ENCODE data around the gene TBCE. TPM values are rescaled to one million over a fixed set of nuclear protein-coding genes. Genes with fewer than 3 reads are reported as not detected.
A peak's percentile ranks its signal among the peaks of the same experiment; 100 is the strongest.

The TBCE gene
- total and polyA plus RNA-seq, 2 donors (not counting 1 experiment from before 2014, with no cell fraction given): 31.4 to 46.9 TPM

DNA sequence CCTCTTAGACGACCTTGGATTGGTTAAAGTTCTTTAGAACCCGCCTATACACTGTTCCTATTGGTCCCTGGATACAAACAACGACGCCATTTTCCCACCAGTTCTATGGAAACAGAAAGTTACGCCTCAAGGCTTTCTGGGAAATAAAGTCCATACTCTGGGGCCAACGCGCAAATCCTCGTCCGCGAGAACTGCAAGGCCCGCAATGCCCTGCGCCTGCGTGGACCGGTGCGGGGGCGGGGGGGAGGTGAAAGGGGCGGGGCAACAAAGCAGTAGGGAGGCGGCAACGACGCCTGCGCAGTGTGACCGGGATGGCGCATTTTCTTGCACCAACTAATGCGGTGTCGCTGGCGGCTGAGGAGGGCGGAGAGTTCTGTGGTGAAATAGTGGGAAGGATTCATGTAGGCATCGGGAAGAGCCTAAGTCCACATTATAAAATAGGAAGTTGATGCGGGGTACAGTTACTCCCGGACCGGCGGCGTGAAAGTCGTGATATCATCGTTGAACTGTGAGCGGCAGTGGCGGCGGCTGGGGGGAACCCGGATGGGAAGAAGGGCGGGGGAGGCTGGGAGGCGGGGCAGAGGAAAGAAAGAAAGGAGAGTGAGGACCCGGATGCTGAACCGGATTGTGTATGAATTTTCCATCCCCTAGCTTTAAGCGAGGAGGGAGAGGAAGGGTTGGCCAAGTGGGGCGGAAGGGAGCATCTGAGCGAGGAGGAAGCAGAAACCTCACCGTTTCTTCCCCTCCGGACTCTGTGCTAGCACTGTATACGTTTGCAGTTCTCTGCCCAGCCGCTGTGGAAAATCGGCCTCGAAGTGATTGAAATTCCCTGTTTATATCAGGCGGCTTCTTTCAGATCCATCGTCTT, 38.7 kb upstream of the TBCE start, which contains the start of gene GGPS1:
Gene GGPS1 (plus strand): TSS at position 300 of the 868 bp plus-strand sequence. CDS start 6,695 bp downstream, outside the sequence.
- Histone ChIP-seq H3K4me2 (ENCODE audit: extremely low read depth, insufficient read depth, low read length) (peak within 1 kb of the TSS; percentile 88), H3K79me2 (ENCODE audit: control insufficient read depth, insufficient read depth, low read length) (peaks cover 85% of the 10 kb centered on the region), H3K27ac (ENCODE audit: insufficient read depth, low read length) (peak within 1 kb of the TSS; percentile 93), H3K9ac (ENCODE audit: insufficient read depth, low read length) (peak within 1 kb of the TSS; percentile 92), H2AFZ (ENCODE audit: low read length) (peak within 1 kb of the TSS; percentile 96), H3K4me1 (ENCODE audit: control insufficient read depth, extremely low read depth, insufficient read depth, low read length) (peaks cover 3% of the 10 kb centered on the region), H3K27me3 (ENCODE audit: control insufficient read depth, insufficient read depth, low read length) (no peaks in the 10 kb centered on the region), H4K20me1 (ENCODE audit: control insufficient read depth, extremely low read depth, insufficient read depth, low read length) (no peaks in the 10 kb centered on the region), H3K9me3 (ENCODE audit: control insufficient read depth, insufficient read depth, low read depth, low read length) (no peaks in the 10 kb centered on the region), H3K36me3 (ENCODE audit: control insufficient read depth, insufficient read depth, low read length) (no peaks in the 10 kb centered on the region), H3K4me3 (replicated peaks in 1 of 4; ENCODE audit: control extremely low read depth in 1 of 4, insufficient read depth in 1 of 4, low read depth in 3 of 4, low read length in 4 of 4) (peak within 1 kb of the TSS; percentile 88 to 94 (median 89))
- TF ChIP-seq EZH2 (IDR thresholded peaks at IDR 0.05; ENCODE audit: low read length, missing control alignments): no peak
- TF ChIP-seq, protein P1, sequence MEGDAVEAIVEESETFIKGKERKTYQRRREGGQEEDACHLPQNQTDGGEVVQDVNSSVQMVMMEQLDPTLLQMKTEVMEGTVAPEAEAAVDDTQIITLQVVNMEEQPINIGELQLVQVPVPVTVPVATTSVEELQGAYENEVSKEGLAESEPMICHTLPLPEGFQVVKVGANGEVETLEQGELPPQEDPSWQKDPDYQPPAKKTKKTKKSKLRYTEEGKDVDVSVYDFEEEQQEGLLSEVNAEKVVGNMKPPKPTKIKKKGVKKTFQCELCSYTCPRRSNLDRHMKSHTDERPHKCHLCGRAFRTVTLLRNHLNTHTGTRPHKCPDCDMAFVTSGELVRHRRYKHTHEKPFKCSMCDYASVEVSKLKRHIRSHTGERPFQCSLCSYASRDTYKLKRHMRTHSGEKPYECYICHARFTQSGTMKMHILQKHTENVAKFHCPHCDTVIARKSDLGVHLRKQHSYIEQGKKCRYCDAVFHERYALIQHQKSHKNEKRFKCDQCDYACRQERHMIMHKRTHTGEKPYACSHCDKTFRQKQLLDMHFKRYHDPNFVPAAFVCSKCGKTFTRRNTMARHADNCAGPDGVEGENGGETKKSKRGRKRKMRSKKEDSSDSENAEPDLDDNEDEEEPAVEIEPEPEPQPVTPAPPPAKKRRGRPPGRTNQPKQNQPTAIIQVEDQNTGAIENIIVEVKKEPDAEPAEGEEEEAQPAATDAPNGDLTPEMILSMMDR (conservative IDR thresholded peaks at IDR 0.05 in 1 of 2, IDR thresholded peaks at IDR 0.05 in 1 of 2; ENCODE audit: low read depth in 1 of 2, low read length in 2 of 2): no peak
- DNase-seq (ENCODE audit: low read depth in 2 of 2): peak; percentile 99 to 100

DNA sequence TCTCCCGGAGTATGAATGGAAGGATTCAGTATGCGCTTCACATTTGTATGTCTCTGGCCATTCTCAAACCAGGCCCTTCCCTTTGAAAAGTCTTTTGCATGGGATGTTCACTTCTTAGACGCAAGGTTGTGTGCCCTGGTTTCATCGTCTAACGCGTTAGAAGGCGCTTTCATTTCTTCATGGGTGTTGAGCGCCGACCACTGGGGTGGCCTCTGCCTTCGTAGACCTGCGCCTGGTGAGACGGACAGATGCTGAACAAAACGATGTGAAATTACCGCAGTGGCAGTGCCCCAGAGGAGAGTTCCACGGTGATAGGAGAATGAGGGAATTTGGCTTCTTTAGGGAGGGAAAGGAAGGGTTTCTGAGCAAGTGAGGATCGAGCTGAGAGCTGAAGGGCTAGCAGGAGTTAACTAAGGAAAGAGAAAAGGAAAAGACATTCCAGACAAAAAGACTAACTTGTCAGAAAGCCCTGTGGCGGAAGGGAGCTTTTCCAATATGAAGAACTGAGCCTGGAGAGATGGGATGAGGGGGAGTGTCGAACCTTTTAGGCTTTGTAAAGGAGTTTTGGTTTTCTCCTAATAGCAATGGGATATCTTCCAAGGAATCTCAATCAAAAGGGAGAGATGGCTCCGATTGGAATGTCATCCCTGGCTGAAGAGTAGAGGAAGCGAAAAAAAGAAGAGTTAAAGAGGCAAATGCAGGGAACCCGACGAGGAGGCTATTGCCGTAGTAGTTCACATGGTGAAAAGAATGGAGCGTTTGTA, 37.9 kb upstream of the TBCE start:
- Histone ChIP-seq H3K4me1 (ENCODE audit: control insufficient read depth, extremely low read depth, insufficient read depth, low read length) (peaks cover 3% of the 10 kb centered on the region), H3K79me2 (ENCODE audit: control insufficient read depth, insufficient read depth, low read length) (peaks cover 84% of the 10 kb centered on the region), H3K4me3 (replicated peaks in 1 of 4; ENCODE audit: control extremely low read depth in 1 of 4, insufficient read depth in 1 of 4, low read depth in 3 of 4, low read length in 4 of 4) (peak overlapping the region; percentile 64 to 94 (median 89)), H3K27ac (ENCODE audit: insufficient read depth, low read length) (peak overlapping the region; percentile 93), H3K27me3 (ENCODE audit: control insufficient read depth, insufficient read depth, low read length) (no peaks in the 10 kb centered on the region), H4K20me1 (ENCODE audit: control insufficient read depth, extremely low read depth, insufficient read depth, low read length) (no peaks in the 10 kb centered on the region), H3K36me3 (ENCODE audit: control insufficient read depth, insufficient read depth, low read length) (no peaks in the 10 kb centered on the region), H3K9me3 (ENCODE audit: control insufficient read depth, insufficient read depth, low read depth, low read length) (no peaks in the 10 kb centered on the region), H3K9ac (ENCODE audit: insufficient read depth, low read length) (peak overlapping the region; percentile 89), H2AFZ (ENCODE audit: low read length) (peak overlapping the region; percentile 92), H3K4me2 (ENCODE audit: extremely low read depth, insufficient read depth, low read length) (peak overlapping the region; percentile 88)
- TF ChIP-seq EZH2 (IDR thresholded peaks at IDR 0.05; ENCODE audit: low read length, missing control alignments): no peak
- TF ChIP-seq, protein P1 (conservative IDR thresholded peaks at IDR 0.05 in 1 of 2, IDR thresholded peaks at IDR 0.05 in 1 of 2; ENCODE audit: low read depth in 1 of 2, low read length in 2 of 2): no peak
- DNase-seq (ENCODE audit: low read depth in 2 of 2): peak in 1 of 2 donors; percentile 49

GRCh38 chr1:235330918-235331285, 36.3 kb upstream of the TBCE start:
- Histone ChIP-seq H2AFZ (ENCODE audit: low read length) (no peak overlapping the region), H3K9ac (ENCODE audit: insufficient read depth, low read length) (no peak overlapping the region), H3K79me2 (ENCODE audit: control insufficient read depth, insufficient read depth, low read length) (peaks cover 68% of the 10 kb centered on the region), H3K27me3 (ENCODE audit: control insufficient read depth, insufficient read depth, low read length) (no peaks in the 10 kb centered on the region), H3K4me2 (ENCODE audit: extremely low read depth, insufficient read depth, low read length) (peak overlapping the region; percentile 97), H4K20me1 (ENCODE audit: control insufficient read depth, extremely low read depth, insufficient read depth, low read length) (no peaks in the 10 kb centered on the region), H3K9me3 (ENCODE audit: control insufficient read depth, insufficient read depth, low read depth, low read length) (no peaks in the 10 kb centered on the region), H3K4me1 (ENCODE audit: control insufficient read depth, extremely low read depth, insufficient read depth, low read length) (peaks cover 3% of the 10 kb centered on the region), H3K36me3 (ENCODE audit: control insufficient read depth, insufficient read depth, low read length) (no peaks in the 10 kb centered on the region), H3K4me3 (replicated peaks in 1 of 4; ENCODE audit: control extremely low read depth in 1 of 4, insufficient read depth in 1 of 4, low read depth in 3 of 4, low read length in 4 of 4) (peak overlapping the region; percentile 52 to 90 (median 76)), H3K27ac (ENCODE audit: insufficient read depth, low read length) (no peak overlapping the region)
- no peak for DNase-seq (ENCODE audit: low read depth in 2 of 2)
- TF ChIP-seq, protein P1 (conservative IDR thresholded peaks at IDR 0.05 in 1 of 2, IDR thresholded peaks at IDR 0.05 in 1 of 2; ENCODE audit: low read depth in 1 of 2, low read length in 2 of 2): no peak
- TF ChIP-seq EZH2 (IDR thresholded peaks at IDR 0.05; ENCODE audit: low read length, missing control alignments): no peak
